K562 (cell line): Measurements from ENCODE around the gene SHISA7.
"Not testable (repeated sequence)": the region's sequence is repeated elsewhere in the genome, so short reads cannot be mapped to it uniquely, and the experiment has no call there.

ENCODE experiments used
- CHD1 ChIP-seq: fragments of 200-600 bp; sonication (generic); IDR thresholded peaks from one replicate; pipeline ENCODE4 v1.6.1; 2012; ENCODE audit warnings: mild to moderate bottlenecking, moderate library complexity, low read length, inconsistent platforms
- HMG20A ChIP-seq: fragments of 450-650 bp; formaldehyde crosslinking; conservative IDR thresholded peaks from 2 replicates; pipeline ENCODE4 v1.4.0; 2020; ENCODE audit warnings: mild to moderate bottlenecking, mixed read lengths
- MCM2 ChIP-seq: fragments of 450-650 bp; IDR thresholded peaks from 2 replicates; pipeline ENCODE4 v1.6.1; 2017; ENCODE audit warnings: low read depth, mild to moderate bottlenecking
- POLR2A ChIP-seq: fragments of 450-650 bp; conservative IDR thresholded peaks from 2 replicates; pipeline ENCODE4 v1.6.1; 2016
- POLR2AphosphoS5 ChIP-seq: IDR thresholded peaks from 2 replicates; pipeline ENCODE4 v1.6.1; 2011; ENCODE audit warnings: mild to moderate bottlenecking, low read depth, low read length, moderate library complexity; ENCODE audit not compliant: control insufficient read depth, insufficient read depth
- RBM34 ChIP-seq: fragments of 200-400 bp; formaldehyde crosslinking; IDR thresholded peaks from 2 replicates; pipeline ENCODE4 v1.6.1; 2018; ENCODE audit warnings: low read length, borderline replicate concordance; ENCODE audit not compliant: insufficient read depth
- ZC3H11A ChIP-seq: IDR thresholded peaks from 2 replicates; pipeline ENCODE4 v1.6.1; 2012; ENCODE audit warnings: low read depth, low read length, improper control_type of control experiment
- ZNF274 ChIP-seq: IDR thresholded peaks from 2 replicates; pipeline ENCODE4 v1.6.1; 2011; ENCODE audit warnings: low read depth, mild to moderate bottlenecking, low read length, moderate library complexity, borderline replicate concordance
- ZNF324 ChIP-seq: fragments of 250-450 bp; sonication (Bioruptor Pico); IDR thresholded peaks from 2 replicates; pipeline ENCODE4 v1.4.0; 2020; ENCODE audit warnings: mild to moderate bottlenecking

- not testable (repeated sequence) for TF ChIP-seq POLR2AphosphoS5, POLR2A, MCM2, CHD1, HMG20A, ZC3H11A, ZNF274, ZNF324, RBM34
These were observed 5.0 kb upstream of the SHISA7 start for GRCh38 chr19:55448175-55448490.
